Mammary epithelial cell (primary cell): ENCODE data around the gene ATXN7L1.

ENCODE experiments used
- CTCF ChIP-seq, 2 donors: IDR thresholded peaks in 1 of 2; conservative IDR thresholded peaks in 1 of 2; 2 replicates each; pipeline ENCODE4 v1.5.1; 2011 to 2012; ENCODE audit warnings: inconsistent platforms in 2 of 2, low read length in 2 of 2, mild to moderate bottlenecking in 2 of 2, control low read depth in 1 of 2, low read depth in 1 of 2; ENCODE audit not compliant: insufficient read depth in 1 of 2; ENCODE audit errors: extremely low read depth in 1 of 2
- EZH2 ChIP-seq: IDR thresholded peaks from 2 replicates; pipeline ENCODE4 v1.6.1; 2012; ENCODE audit warnings: low read length, inconsistent platforms, borderline replicate concordance

GRCh38 chr7:105773030-105773460 is 103.4 kb downstream of the ATXN7L1 start:
- TF ChIP-seq CTCF (conservative IDR thresholded peaks at IDR 0.05 in 1 of 2, IDR thresholded peaks at IDR 0.05 in 1 of 2; ENCODE audit: extremely low read depth in 1 of 2, insufficient read depth in 1 of 2, low read depth in 1 of 2, low read length in 2 of 2) = no peak
- TF ChIP-seq EZH2 = no peak
